ENCODE data around the gene PLA2G6. TPM values are rescaled to one million over a fixed set of nuclear protein-coding genes. Genes with fewer than 3 reads are reported as not detected.
A peak's percentile ranks its signal among the peaks of the same experiment; 100 is the strongest.
"Not testable (repeated sequence)": the region's sequence is repeated elsewhere in the genome, so short reads cannot be mapped to it uniquely, and the experiment has no call there.

PLA2G6 gene
- total RNA-seq, 1 experiment from 2014 or later = 13.3 TPM

DNA sequence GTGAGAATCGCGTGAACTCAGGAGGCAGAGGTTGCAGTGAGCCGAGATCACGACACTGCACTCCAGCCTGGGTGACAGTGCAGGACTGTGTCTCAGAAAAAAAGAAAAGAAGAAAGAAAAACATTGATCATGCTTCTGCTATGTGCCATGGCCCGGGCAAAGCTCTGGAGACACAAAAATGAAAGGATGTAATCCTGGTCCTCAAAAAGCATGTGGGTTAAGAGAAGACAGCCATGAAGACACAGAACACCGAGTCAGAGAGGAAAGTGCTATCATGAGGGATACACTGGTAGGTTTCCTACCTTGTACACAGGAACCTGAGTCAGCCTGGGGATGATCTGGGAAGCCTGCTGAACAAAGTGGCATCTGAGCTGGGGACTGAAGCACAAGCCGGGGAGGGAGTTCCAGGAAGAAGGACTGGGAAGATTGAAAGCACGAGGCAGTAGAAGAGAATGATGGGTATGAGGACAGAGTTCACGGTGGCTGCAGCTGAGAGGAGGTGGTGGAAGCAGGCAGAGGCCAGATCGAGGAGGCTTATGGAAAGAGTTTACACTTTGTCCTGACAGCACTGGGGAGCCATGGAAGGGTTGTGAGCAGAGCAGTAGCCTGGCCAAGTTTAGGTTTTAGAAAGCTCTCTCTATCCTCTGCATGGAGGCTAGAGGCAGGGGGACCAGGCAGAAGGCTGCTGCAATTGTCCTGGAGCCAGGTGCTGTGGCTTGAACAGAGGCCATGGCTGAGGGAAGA, 10.3 kb upstream of the PLA2G6 start:
- DNase-seq (ENCODE audit: low read depth) = no peak

DNA sequence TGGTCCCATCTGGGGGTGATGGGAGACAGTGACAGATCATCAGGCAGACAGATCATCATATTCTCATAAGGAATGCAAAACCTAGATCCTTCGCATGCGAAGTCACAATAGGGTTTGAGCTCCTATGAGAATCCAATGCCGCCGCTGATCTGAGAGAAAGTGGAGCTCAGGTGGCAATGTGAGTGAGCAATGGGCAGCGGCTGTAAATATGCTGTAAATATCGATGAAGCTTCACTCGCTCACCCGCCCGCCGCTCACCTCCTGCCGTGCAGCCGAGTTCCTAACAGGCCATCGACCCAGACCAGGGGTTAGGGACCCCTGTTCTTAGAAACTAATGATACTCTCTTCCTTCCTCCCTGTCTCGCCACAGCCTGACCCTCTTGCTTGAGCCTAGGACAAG, 9.4 kb upstream of the PLA2G6 start:
- no peak for DNase-seq (ENCODE audit: low read depth)

DNA sequence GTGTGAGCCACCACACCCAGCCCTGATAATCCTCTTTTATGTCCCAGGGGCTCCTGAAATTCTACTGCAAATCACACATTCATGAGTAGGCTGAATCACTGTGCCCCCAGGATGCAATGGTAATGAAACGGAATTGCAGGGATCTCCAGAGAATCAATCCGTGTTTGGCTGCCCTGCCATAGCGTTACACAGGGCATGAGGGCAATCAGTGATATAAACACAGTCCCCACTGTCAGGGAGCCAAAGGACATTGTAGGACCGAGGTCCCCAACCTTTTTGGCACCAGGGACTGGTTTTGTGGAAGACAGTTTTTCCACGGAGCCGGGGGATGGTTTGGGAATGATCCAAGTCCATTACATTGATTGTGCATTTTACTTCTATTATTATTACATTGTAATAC, 9.0 kb upstream of the PLA2G6 start:
- DNase-seq (ENCODE audit: low read depth) = no peak

DNA sequence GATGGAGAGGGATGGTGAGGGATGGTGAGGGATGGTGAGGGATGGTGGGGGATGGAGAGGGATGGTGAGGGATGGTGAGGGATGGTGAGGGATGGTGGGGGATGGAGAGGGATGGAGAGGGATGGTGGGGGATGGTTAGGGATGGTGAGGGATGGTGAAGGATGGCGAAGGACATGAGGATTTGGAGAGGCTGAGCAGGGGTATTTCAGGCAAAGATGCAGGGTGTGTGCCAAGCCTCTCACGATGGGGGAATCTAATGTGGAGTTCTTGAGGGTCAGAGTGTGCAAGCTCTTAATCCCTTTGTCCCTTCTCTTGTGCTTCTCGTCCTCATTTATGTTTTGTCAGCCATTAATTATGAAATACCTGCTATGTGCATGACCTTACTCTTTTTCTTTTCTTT, 7.5 kb upstream of the PLA2G6 start:
- DNase-seq (ENCODE audit: low read depth) = no peak

DNA sequence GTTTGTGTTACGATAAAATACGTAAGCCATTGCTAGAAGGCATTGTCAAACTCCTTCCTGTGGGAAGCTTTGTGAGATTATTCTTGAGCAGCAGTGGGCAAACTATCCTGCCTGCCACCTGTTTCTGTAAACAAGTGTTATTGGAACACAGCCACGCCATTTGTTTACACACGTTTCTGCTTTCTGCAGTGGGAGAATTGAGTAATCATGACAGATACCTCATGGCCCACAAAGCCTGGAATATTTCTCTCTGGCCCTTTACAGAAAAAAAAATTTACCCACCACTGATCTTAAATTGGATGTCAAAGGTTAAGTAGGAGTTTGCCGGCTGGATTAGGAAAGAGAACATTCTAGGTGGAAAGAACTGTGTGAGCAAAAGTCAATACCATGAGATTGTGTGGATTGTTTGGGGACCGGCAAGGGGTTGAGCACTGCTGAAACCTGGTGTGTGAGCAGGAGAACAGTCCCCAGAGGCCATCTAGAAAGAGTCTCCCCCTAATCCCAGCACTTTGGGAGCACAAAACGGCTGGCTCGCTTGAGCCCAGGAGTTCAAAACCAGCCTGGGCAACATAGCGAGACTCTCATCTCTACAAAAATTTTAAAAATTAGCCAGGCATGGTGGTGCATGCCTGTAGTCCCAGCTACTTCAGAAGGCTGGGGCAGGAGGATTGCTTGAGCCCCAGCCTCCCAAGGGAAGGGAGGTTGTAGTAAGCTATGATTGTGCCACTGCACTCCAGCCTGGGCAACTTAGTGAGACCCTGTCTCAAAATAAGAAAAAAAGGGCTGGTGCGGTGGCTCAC, 6.0 kb upstream of the PLA2G6 start:
- peak; percentile 72 for DNase-seq (ENCODE audit: low read depth)

DNA sequence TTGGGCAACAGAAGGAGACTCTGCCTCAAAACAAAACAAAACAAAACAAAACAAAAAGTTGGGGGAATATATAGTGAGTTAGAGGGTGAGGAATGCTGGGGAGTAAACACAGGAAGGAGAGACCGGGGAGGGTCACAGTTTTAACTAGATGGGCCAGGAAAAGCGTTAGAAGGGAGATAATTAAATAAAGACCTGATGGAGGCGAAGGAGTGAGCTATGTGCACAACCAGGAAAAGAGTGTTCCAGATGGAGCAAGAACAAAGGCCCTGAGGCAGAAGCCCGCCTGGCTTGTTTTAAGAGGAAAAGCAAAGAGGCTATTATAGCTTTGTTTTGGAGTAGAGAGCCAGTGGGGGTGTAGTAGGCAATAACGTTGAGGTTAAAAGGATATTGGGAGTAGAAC, 4.8 kb upstream of the PLA2G6 start:
- no peak for DNase-seq (ENCODE audit: low read depth)

DNA sequence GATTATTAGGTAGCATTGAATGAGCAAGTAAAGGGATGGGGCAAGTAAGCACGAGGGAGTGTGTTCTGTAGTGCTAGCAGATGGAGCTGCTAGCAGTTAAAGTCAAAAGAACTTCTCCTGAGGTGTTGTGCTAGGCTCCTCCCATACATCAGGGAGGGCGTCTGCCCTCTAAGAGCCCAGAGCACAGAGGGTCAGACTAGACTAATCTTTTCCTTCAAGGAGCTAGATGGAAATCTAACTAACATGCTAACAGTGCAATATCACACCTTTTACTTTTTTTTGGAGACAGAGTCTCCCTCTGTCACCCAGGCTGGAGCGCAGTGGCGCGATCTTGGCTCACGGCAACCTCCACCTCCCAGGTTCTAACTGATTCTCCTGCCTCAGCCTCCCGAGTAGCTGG, 3.2 kb upstream of the PLA2G6 start:
- no peak for DNase-seq (ENCODE audit: low read depth)

DNA sequence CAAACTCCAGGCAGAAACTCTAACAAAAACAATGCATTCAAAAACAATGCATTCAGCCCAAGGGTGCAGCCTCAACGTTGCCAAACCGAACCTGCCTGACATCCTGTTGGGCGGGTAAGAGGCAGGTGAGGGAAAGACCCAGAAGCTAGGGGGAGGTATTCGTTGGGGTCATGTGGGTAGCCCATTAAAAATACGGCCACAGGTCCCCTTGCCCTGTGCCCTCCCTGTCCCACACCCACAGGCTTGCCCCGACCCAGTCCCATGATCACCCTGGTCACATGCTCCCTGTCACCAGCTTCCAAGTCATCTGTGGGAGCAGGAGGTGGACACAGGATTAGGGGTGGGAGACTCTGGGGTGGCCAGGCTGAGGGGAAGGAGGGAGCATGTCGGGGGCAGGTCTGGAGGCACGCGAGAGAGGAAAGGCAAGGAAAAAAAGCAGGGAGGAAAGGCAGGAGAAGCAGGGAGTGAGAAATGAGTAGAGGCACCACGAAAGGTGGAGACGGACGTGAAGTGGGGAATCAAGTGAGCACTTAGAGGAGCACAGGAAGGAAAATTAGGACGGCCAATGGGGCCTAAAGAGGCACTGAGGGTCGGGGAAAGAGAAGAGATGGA, 683 bp downstream of the PLA2G6 start:
- DNase-seq (ENCODE audit: low read depth) = no peak

DNA sequence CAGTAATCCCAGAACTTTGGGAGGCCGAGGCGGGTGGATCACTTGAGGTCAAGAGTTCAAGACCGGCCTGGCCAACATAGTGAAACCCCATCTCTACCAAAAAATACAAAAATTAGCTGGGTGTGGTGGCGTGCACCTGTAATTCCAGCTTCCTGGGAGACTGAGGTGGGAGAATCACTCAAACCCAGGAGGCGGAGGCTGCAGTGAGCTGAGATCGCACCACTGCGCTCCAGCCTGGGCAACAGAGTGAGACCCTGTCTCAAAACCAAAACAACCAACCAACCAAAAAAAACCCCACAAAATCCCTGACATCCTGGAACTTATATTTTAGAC, 3.1 kb downstream of the PLA2G6 start:
- not testable (repeated sequence) for DNase-seq (ENCODE audit: low read depth)

DNA sequence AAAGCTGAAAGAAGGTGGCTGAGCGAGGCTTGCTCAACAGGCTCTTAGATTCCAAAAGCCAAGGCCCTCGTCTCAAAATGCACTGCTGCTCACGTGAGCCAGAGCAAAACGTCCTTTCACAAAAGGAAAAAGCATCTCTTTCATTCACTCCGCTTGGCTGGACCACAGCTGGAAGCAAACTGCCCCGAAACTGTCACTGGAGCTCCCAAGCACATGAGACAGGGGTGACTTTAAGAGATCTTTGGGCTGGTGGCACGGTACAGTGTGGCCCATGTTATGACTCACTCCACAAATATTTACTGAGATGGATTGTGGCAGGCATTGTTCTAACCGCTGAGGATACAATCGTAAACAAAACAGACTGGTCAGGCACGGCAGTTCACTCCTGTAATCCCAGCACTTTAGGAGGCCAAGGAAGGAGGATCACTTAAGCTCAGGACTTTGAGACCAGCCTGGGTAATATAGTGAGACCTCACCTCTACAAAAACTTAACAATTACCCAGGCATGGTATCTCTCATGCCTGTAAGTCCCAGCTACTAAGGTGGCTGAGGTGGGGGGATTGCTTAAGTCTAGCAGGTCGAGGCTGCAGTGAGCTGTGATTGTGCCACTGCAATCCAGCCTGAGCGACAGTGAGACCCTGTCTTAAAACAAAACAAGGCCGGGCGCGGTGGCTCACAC, 3.6 kb downstream of the PLA2G6 start:
- DNase-seq (ENCODE audit: low read depth) = peak; percentile 97

DNA sequence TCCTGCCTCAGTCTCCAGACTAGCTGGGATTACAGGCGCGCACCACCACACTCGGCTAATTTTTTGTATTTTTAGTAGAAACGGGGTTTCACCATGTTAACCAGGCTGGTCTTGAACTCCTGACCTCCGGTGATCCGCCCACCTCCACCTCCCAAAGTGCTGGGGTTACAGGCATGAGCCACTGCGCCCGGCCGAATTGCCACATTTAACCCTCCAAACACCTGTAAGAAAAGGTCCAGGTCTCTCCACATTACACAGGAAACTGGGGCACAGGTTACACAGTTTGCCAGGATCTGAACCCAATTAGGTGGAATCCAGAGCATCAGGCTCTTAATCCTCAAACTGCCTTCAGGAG, 4.1 kb downstream of the PLA2G6 start:
- not testable (repeated sequence) for DNase-seq (ENCODE audit: low read depth)

DNA sequence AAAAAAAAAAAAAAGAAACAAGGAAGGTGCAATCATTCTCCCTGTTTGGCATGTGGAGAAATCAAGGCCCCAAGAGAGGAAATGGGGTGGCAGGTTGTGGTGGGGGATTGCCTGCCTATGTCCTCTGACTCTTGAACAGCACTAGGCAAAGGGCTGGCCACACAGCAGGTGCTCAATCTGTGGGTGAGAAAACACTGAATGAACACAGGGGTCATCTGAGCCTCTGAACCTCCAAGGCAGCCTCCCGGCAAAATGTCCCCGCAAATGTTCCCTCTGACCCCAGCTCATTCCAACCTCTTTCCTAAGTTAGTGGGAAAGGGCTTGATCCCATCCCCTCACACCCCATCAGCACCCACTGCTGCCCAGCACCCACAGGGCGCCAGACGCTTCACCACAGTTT, 4.6 kb downstream of the PLA2G6 start:
- DNase-seq (ENCODE audit: low read depth) = peak; percentile 50

DNA sequence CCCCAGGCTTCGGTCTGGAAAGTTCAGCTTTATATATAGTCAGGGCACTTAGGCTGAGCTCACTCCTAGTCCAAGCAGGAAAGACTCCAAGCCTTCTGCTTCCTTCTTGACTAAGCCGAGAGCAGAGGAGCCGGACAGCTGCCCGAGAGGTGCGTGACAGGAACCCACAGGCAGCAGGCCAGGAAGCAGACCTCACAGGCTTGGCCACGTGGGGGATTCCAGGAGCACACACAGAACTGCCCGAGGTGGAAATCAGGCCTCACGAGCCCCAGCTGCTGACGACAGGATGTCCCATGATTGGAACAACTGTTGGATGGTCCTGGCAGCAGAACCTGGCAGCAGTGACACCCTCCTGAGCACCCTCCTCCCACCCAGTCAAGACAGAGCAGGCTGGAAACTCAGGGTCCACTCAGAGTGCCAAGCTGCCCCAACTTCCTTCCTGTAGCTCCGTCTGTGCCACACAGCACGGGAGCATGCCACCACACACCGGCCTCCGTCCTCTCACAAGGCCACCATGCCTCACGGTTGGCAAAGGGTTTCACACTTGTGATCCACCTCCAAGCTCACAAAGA, 5.4 kb downstream of the PLA2G6 start:
- DNase-seq (ENCODE audit: low read depth) = peak; percentile 99

DNA sequence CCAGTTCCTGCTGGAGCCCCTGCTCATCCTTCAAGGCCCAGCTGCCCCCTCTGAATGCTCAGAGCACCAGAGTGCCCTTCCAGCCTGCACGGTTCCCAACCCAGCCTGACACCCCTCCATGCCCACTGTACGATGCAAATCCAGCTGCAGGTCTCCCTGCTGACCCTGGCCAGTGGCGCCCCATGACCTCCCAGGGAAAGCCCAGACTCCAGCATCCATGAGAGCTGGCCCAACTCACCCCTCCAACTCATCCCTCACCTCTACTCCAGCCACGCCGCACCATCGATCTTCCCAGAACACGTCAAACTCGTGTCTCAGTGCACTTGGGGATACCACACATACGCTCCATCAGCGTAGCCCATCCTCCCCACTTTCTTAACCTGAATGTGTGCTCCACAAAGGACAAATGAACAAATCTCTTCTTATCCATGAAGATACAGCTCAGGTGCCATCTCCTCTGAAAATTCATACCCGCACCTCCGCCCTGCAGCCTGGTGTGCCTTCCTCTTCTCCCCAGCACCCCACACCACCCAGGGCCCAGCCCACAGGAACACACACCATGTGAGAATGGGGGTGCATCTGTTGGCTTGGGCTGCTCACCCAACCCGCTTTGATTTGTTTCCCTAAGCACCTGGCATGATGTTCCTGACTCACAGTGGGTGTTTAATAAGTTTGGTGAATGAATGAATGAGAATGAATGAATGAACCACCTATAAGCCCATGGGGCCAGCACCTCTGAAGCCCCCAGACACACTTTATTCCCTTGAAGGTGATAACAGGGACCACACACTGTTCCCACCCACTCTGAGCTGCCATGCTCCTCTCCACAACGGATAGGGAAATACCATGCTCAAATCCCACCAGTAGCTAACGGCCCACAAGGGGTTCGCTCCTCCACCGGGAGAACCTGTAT, 6.2 kb downstream of the PLA2G6 start:
- DNase-seq (ENCODE audit: low read depth) = no peak

DNA sequence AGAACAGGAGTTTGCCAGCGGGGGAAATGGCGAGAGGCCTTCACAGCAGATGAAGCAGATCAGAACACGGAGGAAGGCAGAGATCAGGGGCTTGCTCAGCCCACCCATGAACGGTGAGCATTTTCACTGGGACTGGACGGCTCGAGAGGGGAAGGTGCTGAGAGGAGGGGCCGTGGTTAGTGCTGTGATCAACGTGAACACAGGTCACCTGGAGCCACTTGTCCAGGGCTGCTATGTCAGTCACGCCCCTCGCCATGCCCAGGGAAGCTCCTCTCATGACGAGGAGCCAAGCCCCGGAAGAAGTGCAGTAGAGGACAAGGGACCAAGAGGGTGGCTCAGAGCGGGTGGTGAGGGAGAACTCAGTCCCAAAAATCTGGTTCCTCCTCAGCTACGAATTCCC, 7.0 kb downstream of the PLA2G6 start:
- DNase-seq (ENCODE audit: low read depth) = no peak

DNA sequence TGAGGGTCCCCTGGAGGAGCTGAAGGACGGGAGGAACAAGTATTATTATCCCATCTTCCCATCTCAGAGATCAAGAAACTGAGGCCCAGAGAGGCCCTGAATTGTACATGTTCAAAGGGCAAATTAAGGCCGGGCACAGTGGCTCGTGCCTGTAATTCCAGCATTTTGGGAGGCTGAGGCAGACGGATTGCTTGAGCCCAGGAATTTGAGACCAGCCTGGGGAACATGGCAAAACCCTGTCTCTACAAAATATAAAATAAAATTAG, 8.1 kb downstream of the PLA2G6 start:
- DNase-seq (ENCODE audit: low read depth) = no peak

DNA sequence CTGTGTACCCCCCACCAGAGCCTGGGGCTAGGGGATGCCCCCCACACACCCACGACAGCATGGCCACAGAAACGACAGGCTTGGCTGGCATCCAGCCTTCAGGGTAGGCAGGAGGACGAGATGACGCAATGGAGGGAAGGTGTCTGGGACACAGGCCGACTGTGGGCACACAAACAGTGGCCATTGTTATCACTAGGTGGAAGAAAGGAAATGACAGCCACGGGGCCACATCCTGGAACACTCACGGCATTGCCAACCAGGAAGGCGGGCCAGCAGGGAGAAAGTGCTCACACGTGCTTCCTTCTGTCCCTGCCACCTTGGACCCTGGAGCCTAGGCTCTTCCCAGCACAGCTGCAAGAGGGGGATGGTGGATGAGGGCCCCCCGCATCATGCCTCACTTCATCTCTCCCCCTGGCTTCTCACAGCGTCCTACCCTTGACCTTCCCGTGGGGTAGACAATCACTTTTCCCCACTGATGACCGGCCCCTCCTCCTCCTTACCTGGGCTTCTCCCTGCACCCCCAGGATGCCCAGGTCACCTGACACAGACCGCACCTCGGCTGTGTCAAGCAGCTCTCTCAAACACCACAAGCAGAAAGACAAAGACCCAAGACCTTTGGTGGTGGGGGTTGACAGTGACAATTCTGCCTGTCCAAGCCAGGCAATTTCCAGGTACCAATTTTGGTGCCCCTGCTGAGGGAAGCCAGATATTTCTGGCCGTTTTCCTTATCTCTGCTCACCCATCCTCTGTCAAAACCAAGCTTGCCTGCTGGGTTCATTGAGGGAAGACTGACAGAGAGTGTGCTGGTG, 8.6 kb downstream of the PLA2G6 start:
- DNase-seq (ENCODE audit: low read depth) = no peak

DNA sequence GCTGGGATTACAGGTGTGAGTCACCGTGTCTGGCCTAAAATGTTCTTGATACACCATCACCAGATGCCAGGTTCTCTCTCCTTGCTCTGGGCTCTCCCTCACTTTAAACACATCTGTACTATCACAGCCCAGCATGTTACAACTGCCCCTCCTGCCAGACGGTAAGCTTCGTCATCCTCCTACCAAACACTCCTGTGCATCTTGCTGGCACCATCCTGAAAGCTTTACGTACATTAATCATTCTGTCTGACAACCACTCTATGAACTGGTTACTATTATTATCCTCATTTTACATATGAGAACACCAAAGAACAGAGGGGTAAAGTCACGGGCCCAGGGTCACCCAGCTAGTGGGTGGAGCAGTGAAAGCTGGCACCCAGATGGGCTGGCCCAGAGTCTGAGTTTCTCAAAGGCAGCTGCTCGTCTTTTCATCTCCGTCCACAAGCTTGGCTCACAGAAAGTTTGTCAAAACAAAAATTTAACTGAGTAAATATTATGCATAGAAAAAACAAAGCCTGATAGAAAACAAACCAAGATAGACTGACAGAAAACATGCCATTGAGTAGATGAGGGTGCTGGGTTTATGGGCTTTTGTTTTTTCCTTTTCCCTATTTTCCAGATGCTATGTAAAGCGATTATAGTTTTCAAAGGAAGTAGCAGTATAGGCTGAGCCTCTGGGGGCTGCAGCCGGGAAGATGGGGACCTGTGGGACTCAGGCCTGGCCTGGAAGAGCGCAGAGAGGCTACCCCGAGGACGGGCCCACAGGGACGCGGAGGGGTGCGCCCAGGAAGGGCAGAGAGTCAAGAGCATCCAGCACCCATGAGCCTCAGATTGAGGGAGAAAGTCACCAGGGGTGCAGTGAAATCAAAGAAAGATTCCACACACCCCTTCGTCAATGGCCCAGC, 9.5 kb downstream of the PLA2G6 start:
- DNase-seq (ENCODE audit: low read depth) = no peak

DNA sequence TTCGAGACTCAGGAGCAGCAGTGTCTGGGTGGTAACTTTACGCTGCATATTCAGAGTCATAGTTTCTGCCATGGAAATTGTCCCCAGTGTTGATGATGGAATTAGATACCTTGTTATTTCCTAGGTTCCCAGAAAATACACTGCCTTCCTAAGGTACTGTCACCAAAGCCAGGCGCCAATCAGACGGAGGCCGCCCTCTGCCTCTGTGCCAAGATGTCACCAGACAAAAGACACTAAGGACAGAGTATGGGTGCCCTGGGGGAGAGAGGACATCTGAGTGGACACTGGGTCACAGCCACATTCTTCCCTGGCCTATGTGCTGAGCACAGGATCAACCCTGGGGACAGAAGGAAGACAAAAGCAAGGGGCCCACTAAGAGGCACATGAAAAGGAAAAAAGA, 11.2 kb downstream of the PLA2G6 start:
- DNase-seq (ENCODE audit: low read depth) = no peak

All from LHCN-M2 (cell line).